IMR-90 (cell line): ENCODE data around the gene SSR1. TPM values are rescaled to one million over a fixed set of nuclear protein-coding genes. Genes with fewer than 3 reads are reported as not detected.

Source experiments
- ATAC-seq: fragments of 200-7000 bp; cut with Tn5 transposase; 2 replicates; pipeline ENCODE4 v1.9.1; 2020; ENCODE audit warnings: low read depth, mild to moderate bottlenecking, moderate library complexity
- BruUV-seq: library from RNA; stranded (reverse); fragments of 400-500 nt; replicated peaks from 2 replicates; lab custom pipeline; 2021; lab: Mats Ljungman, UMichigan
- CTCF ChIA-PET: fragments of 300-600 bp; formaldehyde crosslinking; extraction: SDS; loops from one replicate; lab custom pipeline; 2021; ENCODE audit warnings: antibody characterized with exemption; lab: Yijun Ruan, JAX
- POLR2A ChIA-PET: fragments of 300-600 bp; sonication (Branson Sonifier 250); formaldehyde crosslinking; loops from one replicate; lab custom pipeline; 2022; ENCODE audit warnings: antibody characterized with exemption; ENCODE audit not compliant: unreplicated experiment; lab: Charles Lee
- DNase-seq: peaks from one replicate; pipeline ENCODE4 v3.0.0; 2013
- H2AFZ ChIP-seq: replicated peaks from 2 replicates; pipeline ENCODE3; 2013; ENCODE audit warnings: low read length, mild to moderate bottlenecking; ENCODE audit not compliant: poor library complexity
- H2AK5ac ChIP-seq: 2 replicates; pipeline ENCODE4 v1.6.1; 2013; ENCODE audit warnings: low read depth, low read length, inconsistent platforms
- H2AK9ac ChIP-seq: replicated peaks from 2 replicates; pipeline ENCODE3; 2013; ENCODE audit warnings: mild to moderate bottlenecking, low read depth, low read length, moderate library complexity; ENCODE audit not compliant: poor library complexity
- H2BK120ac ChIP-seq: 2 replicates; pipeline ENCODE4 v1.6.1; 2013; ENCODE audit warnings: low read depth, low read length, inconsistent platforms
- H2BK15ac ChIP-seq: 3 replicates; pipeline ENCODE4 v1.6.1; 2013; ENCODE audit warnings: low read depth, low read length, inconsistent platforms
- H2BK20ac ChIP-seq: 2 replicates; pipeline ENCODE4 v1.6.1; 2013; ENCODE audit warnings: low read depth, mild to moderate bottlenecking, inconsistent platforms, low read length, moderate library complexity
- H2BK5ac ChIP-seq: 2 replicates; pipeline ENCODE4 v1.6.1; 2013; ENCODE audit warnings: mild to moderate bottlenecking, low read depth, low read length, inconsistent platforms; ENCODE audit not compliant: poor library complexity, severe bottlenecking
- H3K14ac ChIP-seq: replicated peaks from 2 replicates; pipeline ENCODE4 v1.6.1; 2013; ENCODE audit warnings: low read depth, low read length, inconsistent platforms
- H3K18ac ChIP-seq: 2 replicates; pipeline ENCODE4 v1.6.1; 2013; ENCODE audit warnings: low read depth, low read length, control low read depth
- H3K23ac ChIP-seq: 2 replicates; pipeline ENCODE4 v1.6.1; 2013; ENCODE audit warnings: low read depth, low read length, inconsistent platforms
- H3K27ac ChIP-seq: 2 replicates; pipeline ENCODE4 v1.5.1; 2013; ENCODE audit warnings: mild to moderate bottlenecking, control low read depth, low read length; ENCODE audit not compliant: insufficient read depth
- H3K27me3 ChIP-seq: 2 replicates; pipeline ENCODE4 v1.6.1; 2013; ENCODE audit warnings: low read length; ENCODE audit not compliant: control insufficient read depth, insufficient read depth
- H3K36me3 ChIP-seq: 2 replicates; pipeline ENCODE4 v1.6.1; 2013; ENCODE audit warnings: low read length, mixed read lengths; ENCODE audit not compliant: control insufficient read depth, insufficient read depth
- H3K4ac ChIP-seq: 2 replicates; pipeline ENCODE4 v1.6.1; 2013; ENCODE audit warnings: low read depth, low read length, inconsistent platforms
- H3K4me1 ChIP-seq: 2 replicates; pipeline ENCODE4 v1.6.1; 2013; ENCODE audit warnings: low read length, mixed read lengths; ENCODE audit not compliant: control insufficient read depth, insufficient read depth
- H3K4me2 ChIP-seq: 2 replicates; pipeline ENCODE4 v1.6.1; 2013; ENCODE audit warnings: low read depth, mild to moderate bottlenecking, control low read depth, low read length, moderate library complexity
- H3K4me3 ChIP-seq: 2 replicates; pipeline ENCODE4 v1.5.1; 2013; ENCODE audit warnings: low read depth, mild to moderate bottlenecking, control low read depth, low read length, moderate library complexity; ENCODE audit not compliant: insufficient read depth
- H3K56ac ChIP-seq: 2 replicates; pipeline ENCODE4 v1.6.1; 2013; ENCODE audit warnings: low read length, inconsistent platforms; ENCODE audit not compliant: insufficient read depth; ENCODE audit errors: extremely low read depth
- H3K79me1 ChIP-seq, 2 experiments: 2 replicates each; pipeline ENCODE4 v1.6.1; 2013; ENCODE audit warnings: low read length in 2 of 2, inconsistent platforms in 1 of 2, low read depth in 1 of 2
- H3K9ac ChIP-seq: 2 replicates; pipeline ENCODE4 v1.6.1; 2013; ENCODE audit warnings: low read depth, low read length, control low read depth
- H3K9me1 ChIP-seq: 2 replicates; pipeline ENCODE4 v1.6.1; 2013; ENCODE audit warnings: low read length, inconsistent platforms; ENCODE audit not compliant: insufficient read depth
- H3K9me3 ChIP-seq: 2 replicates; pipeline ENCODE4 v1.6.1; 2013; ENCODE audit warnings: low read length; ENCODE audit not compliant: control insufficient read depth, insufficient read depth
- H4K20me1 ChIP-seq: 2 replicates; pipeline ENCODE4 v1.6.1; 2013; ENCODE audit warnings: low read length, inconsistent platforms; ENCODE audit not compliant: insufficient read depth
- H4K5ac ChIP-seq: 2 replicates; pipeline ENCODE4 v1.6.1; 2013; ENCODE audit warnings: mild to moderate bottlenecking, low read depth, low read length, control low read depth
- H4K8ac ChIP-seq, 2 experiments: 2 replicates each; pipeline ENCODE4 v1.6.1; 2013; ENCODE audit warnings: low read depth in 2 of 2, low read length in 2 of 2, control low read depth in 1 of 2, inconsistent platforms in 1 of 2
- H4K91ac ChIP-seq: 2 replicates; pipeline ENCODE4 v1.6.1; 2013; ENCODE audit warnings: low read depth, low read length, inconsistent platforms; ENCODE audit not compliant: insufficient read depth
- BHLHE40 ChIP-seq: fragments of 150-350 bp; IDR thresholded peaks from 2 replicates; pipeline ENCODE4 v1.6.1; 2016; ENCODE audit warnings: mild to moderate bottlenecking, low read depth, low read length
- CEBPB ChIP-seq: IDR thresholded peaks from 2 replicates; pipeline ENCODE4 v1.6.1; 2012; ENCODE audit warnings: low read depth, low read length, improper control_type of control experiment
- CHD1 ChIP-seq: IDR thresholded peaks from 2 replicates; pipeline ENCODE4 v1.6.1; 2012; ENCODE audit warnings: low read depth, low read length, improper control_type of control experiment
- CTCF ChIP-seq: conservative IDR thresholded peaks from 2 replicates; pipeline ENCODE4 v1.5.1; 2012; ENCODE audit warnings: mild to moderate bottlenecking, low read depth, low read length, improper control_type of control experiment
- FOS ChIP-seq: fragments of 150-350 bp; IDR thresholded peaks from 2 replicates; pipeline ENCODE4 v1.6.1; 2016; ENCODE audit warnings: low read depth, low read length
- MAFK ChIP-seq: IDR thresholded peaks from 2 replicates; pipeline ENCODE4 v1.6.1; 2012; ENCODE audit warnings: low read depth, low read length, improper control_type of control experiment
- MAZ ChIP-seq: IDR thresholded peaks from 2 replicates; pipeline ENCODE4 v1.6.1; 2012; ENCODE audit warnings: low read depth, mild to moderate bottlenecking, low read length, improper control_type of control experiment, moderate library complexity, borderline replicate concordance
- MXI1 ChIP-seq: IDR thresholded peaks from 2 replicates; pipeline ENCODE4 v1.6.1; 2012; ENCODE audit warnings: low read depth, mild to moderate bottlenecking, low read length, moderate library complexity, borderline replicate concordance
- NFE2L2 ChIP-seq: fragments of 150-350 bp; IDR thresholded peaks from 2 replicates; pipeline ENCODE4 v1.6.1; 2016; ENCODE audit warnings: low read depth, mild to moderate bottlenecking, low read length
- RAD21 ChIP-seq: IDR thresholded peaks from 2 replicates; pipeline ENCODE4 v1.6.1; 2012; ENCODE audit warnings: low read length, improper control_type of control experiment
- RCOR1 ChIP-seq: IDR thresholded peaks from 2 replicates; pipeline ENCODE4 v1.6.1; 2012; ENCODE audit warnings: mild to moderate bottlenecking, low read length, improper control_type of control experiment; ENCODE audit not compliant: insufficient replicate concordance
- RFX5 ChIP-seq: IDR thresholded peaks from 2 replicates; pipeline ENCODE4 v1.8.0; 2012; ENCODE audit warnings: low read depth, mild to moderate bottlenecking, low read length, moderate library complexity
- USF2 ChIP-seq: fragments of 150-350 bp; IDR thresholded peaks from 2 replicates; pipeline ENCODE4 v1.6.1; 2017; ENCODE audit warnings: mild to moderate bottlenecking, antibody characterized with exemption, low read length, low read depth
- WGBS, 2 experiments: methylation state at CpG; one replicate each; pipeline versions ENCODE4 v1.1.5 to v1.1.7; 2013; ENCODE audit warnings: missing lambda C conversion rate in 2 of 2; ENCODE audit not compliant: insufficient read length in 1 of 2; ENCODE audit errors: extremely low coverage in 2 of 2; 5-methylcytosine and 5-hydroxymethylcytosine counted together
- dilution Hi-C: fragments of 300-500 bp; cut with HindIII; formaldehyde crosslinking; loops from one replicate; pipeline ENCODE4 v1.14.3; 2018; ENCODE audit warnings: low sequenced_read_pairs; ENCODE audit not compliant: unreplicated experiment
- in situ Hi-C: fragments of 300-500 bp; cut with MboI; formaldehyde crosslinking; loops from 3 replicates; pipeline ENCODE4 v1.14.3; 2019; ENCODE audit warnings: low sequenced_read_pairs, inconsistent platforms, mixed read lengths
- intact Hi-C: fragments of 100-400 bp; cut with micrococcal nuclease; formaldehyde crosslinking; loops from 2 replicates; pipeline ENCODE4 v1.10.0; 2022
- polyA plus RNA-seq, 3 experiments: library from polyadenylated mRNA; depleted of rRNA; stranded (reverse); fragments of >200 nt; gene quantifications; 2 replicates each; pipeline ENCODE4 v1.2.3, GENCODE V29; 2012; ENCODE audit warnings: low replicate concordance in 1 of 3
- total RNA-seq: library from RNA; depleted of rRNA; stranded (reverse); fragments of >200 nt; gene quantifications from 2 replicates; pipeline ENCODE4 v1.2.3, GENCODE V29; 2012
- TF ChIP-seq, protein P1 (sequence below): fragments of 150-350 bp; IDR thresholded peaks from 2 replicates; pipeline ENCODE4 v1.6.1; 2016; ENCODE audit warnings: low read depth, mild to moderate bottlenecking, low read length, moderate library complexity, borderline replicate concordance

The SSR1 gene
- total and polyA plus RNA-seq, 2 of the 4 experiments (the other 2 are of a cell fraction) = 110 to 120 TPM

DNA sequence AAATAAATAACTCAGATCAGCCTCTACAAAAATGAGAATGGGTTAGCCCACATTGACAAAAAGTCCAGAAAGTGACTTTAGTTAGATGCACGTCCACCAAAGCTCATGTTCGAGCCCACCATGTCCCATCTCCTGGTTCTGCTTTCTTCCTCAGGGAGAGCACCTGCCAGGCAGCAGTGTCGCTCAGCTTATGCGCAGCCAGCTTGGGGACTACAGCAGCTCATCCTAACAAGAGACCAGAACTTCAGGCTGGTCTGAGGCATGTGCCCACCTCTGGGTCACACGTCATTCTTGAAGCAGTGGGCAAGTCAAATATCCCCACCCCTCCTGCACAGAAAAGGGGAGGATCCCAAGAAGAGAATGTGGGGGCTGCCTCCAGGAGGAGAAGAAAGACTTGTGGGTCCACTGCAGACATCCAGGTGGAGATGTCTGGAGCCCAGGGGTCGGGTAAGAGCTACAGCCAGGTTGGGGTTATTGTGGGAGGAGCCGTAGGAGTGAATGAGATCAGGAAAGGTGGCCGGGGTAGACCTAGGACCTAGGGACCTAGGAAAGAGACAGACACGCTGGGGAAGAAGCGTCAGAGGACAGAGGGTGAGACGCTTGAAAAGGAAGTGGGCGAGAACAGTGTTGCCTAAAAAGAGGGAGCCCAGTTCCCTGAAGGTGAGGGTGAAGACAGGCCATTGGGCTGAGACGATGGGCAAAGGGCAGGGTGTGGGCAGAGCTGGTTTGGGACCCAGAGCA, 52.5 kb downstream of the SSR1 start:
- WGBS, 2 experiments = 63% methylated on average over 9 of the region's 13 CpGs; no CpG with 5 or more reads in 1 of the 2 experiments
- Histone ChIP-seq H3K4me3 (peak overlapping the region; percentile 75), H2BK20ac (0 out of 2 replicates have a peak overlapping the region, but pooled peaks have one; percentile 19), H3K27ac (peak overlapping the region; percentile 51), H4K5ac (peak overlapping the region; percentile 78), H3K18ac (peak overlapping the region; percentile 75), H3K4me1 (peaks cover 3% of the 10 kb centered on the region), H3K27me3 (no peaks in the 10 kb centered on the region), H3K4me2 (peak overlapping the region; percentile 81), H4K91ac (peak overlapping the region; percentile 79), H2BK5ac (peak overlapping the region; percentile 31), H3K9me3 (peaks cover 5% of the 10 kb centered on the region), H3K23ac (peak overlapping the region; percentile 76), H3K14ac (peak overlapping the region; percentile 45), H2AK9ac (peak overlapping the region; percentile 98), H3K36me3 (no peaks in the 10 kb centered on the region), H2BK15ac (peak overlapping the region; percentile 42; the same call in 1 of the 3 replicates), H3K9ac (peak overlapping the region; percentile 59), H2BK120ac (peak overlapping the region; percentile 69), H3K56ac (peak overlapping the region; percentile 36; the same call in 1 of the 2 replicates), H3K9me1 (peaks cover 9% of the 10 kb centered on the region), H2AFZ (peak overlapping the region; percentile 96), H4K8ac (peak overlapping the region; percentile 87 to 95), H2AK5ac (peak overlapping the region; percentile 73; the same call in 1 of the 2 replicates), H4K20me1 (no peaks in the 10 kb centered on the region), H3K79me1 (no peaks in the 10 kb centered on the region), H3K4ac (peak overlapping the region; percentile 86)
- DNase-seq (no peak), ATAC-seq (no peak; the same call in 1 of the 2 replicates)
- intact Hi-C loops (loop anchor here (5.0 kb wide), 1 partner anchor 583 kb away; no protein-coding TSS in a partner anchor), in situ Hi-C loops (no loop called here), dilution Hi-C loops (no loop called here)
- POLR2A ChIA-PET = no interaction called here
- BruUV-seq = no TSS peak
- CTCF ChIA-PET = no interaction called here
- TF ChIP-seq FOS (no peak), MAZ (no peak), RCOR1 (no peak), CHD1 (no peak), MXI1 (no peak), CTCF (no peak), MAFK (no peak), CEBPB (no peak), NFE2L2 (no peak), RAD21 (no peak), USF2 (no peak), BHLHE40 (no peak), RFX5 (no peak)
- TF ChIP-seq, protein P1, sequence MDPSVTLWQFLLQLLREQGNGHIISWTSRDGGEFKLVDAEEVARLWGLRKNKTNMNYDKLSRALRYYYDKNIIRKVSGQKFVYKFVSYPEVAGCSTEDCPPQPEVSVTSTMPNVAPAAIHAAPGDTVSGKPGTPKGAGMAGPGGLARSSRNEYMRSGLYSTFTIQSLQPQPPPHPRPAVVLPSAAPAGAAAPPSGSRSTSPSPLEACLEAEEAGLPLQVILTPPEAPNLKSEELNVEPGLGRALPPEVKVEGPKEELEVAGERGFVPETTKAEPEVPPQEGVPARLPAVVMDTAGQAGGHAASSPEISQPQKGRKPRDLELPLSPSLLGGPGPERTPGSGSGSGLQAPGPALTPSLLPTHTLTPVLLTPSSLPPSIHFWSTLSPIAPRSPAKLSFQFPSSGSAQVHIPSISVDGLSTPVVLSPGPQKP = no peak
